ENCODE measurements around the gene MAST2. TPM values are rescaled to one million over a fixed set of nuclear protein-coding genes. Genes with fewer than 3 reads are reported as not detected.

The MAST2 gene
- polyA plus RNA-seq, 5 donors = 56.8 to 72.5 (median 62.2) TPM

DNA sequence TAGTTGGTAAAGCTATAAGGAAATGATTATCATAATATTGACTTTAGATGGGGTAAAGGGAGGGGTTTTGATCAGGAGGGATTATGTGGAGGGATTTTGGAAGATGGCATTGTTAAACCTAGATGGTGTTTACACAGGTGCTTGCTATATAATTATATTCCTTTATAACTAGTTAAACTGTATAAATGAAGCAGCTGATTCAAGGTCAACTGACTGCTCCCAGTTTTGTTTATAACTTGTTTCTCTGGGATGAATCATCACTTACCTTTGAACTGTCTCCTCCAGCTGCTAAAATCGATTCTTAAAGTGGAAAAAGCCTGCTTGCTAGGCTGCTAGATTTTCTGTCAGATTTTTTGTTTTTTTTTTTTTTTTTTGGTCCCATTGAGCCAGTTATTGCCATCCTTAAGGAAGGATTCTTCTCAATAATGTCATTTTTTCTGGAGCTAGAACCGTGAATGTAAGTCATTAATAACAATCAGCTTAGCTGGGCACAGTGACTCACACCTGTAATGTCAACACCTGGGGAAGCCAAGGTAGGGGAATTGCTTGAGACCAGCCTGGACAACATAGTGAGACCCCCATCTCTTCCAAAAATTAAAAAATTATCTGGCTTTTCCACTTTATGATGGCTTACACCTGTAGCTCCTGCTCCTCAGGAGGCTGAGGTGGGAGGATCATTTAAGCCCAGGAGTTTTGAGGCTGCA, 175.8 kb downstream of the MAST2 start:
- DNase-seq = no peak

DNA sequence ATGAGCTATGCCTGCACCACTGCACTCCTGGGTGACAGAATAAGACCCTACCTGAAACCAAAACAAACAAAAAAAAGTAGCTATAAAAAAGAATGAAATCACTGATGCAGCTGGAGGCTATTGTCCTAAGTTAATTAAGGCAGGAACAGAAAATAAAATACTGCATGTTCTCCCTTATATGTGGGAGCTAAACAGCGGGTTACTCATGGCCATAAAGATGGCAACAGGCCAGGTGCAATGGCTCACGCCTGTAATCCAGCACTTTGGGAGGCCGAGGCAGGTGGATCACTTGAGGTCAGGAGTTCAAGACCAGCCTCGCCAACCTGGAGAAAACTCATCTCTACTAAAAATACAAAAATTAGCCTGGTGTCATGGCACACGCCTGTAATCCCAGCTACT, 176.4 kb downstream of the MAST2 start:
- DNase-seq = no peak

DNA sequence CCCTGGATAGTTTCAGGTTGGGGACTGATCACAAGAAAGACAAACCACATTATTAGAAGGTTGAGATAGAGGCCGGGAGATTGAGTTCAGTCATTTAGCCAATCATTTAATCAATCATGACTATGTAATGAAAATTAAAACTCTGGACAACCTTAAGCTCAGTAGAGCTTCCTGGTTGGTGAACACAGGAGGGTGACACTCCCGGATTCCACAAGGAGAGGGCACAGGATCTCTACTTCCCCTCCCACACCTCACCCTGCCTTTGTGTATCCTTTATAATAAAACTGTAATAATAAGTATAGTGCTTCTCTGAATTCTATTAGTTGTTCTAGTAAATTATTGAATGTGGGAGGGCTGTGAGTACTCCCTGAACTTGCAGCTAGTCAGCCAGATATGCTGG, 178.9 kb downstream of the MAST2 start:
- no peak for DNase-seq

GRCh38 chr1:45983967-45984366, 180.6 kb downstream of the MAST2 start:
- no peak for DNase-seq

GRCh38 chr1:45987204-45987603, 183.8 kb downstream of the MAST2 start:
- no peak for DNase-seq

- no peak for DNase-seq
Observed at GRCh38 chr1:45989249-45989648, 185.8 kb downstream of the MAST2 start.

GRCh38 chr1:45994423-45994822, 191.0 kb downstream of the MAST2 start:
- no peak for DNase-seq

DNA sequence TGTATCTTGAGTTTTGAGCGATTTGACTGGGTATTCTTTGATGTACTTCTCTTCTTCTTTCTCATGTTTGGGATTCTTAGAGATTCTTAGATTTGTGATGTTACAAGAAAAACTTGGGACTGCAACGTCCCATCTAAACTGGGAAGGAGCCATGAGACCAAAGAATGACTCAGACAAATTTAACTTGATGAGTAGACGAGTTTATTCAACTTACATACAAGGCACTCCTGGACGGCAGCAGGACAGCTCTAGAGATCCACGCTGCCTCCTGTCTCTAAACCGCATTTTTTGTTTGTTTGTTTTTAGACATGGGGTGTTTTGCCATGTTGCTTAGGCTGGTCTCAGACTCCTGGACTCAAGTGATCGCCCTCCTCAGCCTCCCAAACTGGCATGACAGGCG, 191.9 kb downstream of the MAST2 start:
- DNase-seq = no peak

- DNase-seq = no peak
Observed at GRCh38 chr1:45998020-45998617, 194.7 kb downstream of the MAST2 start.

GRCh38 chr1:45999507-45999906, 196.1 kb downstream of the MAST2 start:
- DNase-seq = no peak

DNA sequence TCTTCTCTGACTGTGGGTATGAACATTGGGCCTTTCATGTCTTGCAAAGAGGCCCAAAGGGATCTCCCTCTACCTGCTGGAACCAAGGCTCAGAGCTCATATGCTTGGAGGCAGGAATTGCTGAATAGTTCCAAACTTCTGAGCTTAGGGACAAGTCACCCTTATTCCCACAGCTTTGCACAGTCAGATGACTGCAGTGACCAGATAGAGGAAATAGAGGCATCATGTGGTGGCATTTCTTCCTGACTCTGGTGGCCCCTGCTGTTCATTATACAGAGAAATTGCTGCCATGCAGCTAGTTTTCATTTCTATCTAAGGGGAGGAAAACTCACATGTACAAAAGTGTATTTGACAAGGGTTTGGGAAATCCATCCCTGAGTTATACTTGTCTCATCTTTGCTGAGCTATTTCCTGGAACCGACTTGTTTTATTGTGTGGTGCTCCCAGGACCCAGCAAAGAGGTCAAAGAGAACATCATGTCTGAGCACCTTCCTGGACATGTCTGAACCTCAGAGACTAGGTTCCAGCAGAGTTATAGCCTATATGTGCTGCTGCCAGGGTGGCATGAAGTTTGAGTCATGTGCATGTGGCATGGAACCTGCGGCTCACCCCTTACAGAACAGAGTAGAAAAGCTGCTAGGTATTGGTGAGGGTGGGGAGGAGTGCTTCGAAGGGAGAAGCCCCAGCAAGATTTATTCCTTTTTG, 197.8 kb downstream of the MAST2 start:
- no peak for DNase-seq

GRCh38 chr1:46002551-46003150, 199.2 kb downstream of the MAST2 start:
- no peak for DNase-seq

DNA sequence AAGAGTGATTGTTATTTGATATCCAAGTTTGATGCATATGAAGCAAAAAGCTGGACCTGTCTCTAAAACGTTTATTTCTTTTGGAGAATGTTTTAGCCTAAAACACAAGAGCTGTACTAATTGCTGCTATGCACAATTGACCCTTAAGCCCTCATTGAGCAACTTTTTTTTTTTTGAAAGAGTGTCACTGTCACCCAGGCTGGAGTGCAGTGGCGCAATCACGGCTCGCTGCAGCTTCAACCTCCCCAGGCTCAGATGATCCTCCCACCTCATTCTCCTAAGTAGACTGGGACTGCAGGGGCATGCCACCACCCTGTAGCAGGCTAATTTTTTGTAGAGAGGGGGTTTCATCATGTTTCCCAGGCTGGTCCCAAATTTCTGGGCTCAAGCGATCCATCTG, 199.9 kb downstream of the MAST2 start:
- no peak for DNase-seq

- no peak for DNase-seq
Observed at GRCh38 chr1:46004492-46004891, 201.1 kb downstream of the MAST2 start.

DNA sequence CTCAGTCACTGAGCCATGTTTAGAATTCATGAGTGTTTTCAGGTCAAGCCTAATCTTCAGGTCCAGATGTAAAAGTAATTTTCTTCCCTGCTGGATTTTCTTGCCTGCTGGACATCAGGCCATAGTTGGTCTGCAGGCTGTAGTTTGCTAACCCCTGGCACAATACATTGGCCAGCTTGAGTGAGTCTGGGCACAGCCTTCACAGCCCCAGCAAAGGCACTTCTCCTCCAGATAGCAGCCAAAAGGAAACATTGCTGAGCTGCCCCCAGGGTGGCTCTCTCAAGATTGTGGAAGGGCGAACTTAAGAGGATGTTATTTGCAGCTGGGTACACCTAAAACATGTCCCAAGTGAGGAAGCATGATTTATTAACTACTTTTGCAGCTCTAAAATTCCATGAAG, 202.2 kb downstream of the MAST2 start:
- no peak for DNase-seq

DNA sequence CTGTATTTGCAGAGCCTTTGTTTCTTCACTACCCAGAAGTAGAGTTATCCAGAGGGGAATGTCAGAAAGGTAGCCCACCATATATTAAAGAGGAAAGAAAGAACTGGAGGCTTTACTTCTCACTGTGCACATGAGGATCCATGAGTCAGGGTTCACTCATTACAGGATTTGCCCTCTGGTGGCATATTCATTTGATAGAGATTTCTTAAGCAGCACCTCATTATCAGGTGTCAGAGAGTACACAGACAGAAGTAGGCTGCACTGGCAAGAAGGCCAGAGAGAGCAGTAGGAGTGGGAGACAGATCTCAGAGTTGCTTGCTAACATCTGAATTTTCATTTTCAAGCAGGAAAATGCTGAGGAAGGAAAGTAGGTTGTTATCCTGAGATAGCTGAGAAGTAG, 205.2 kb downstream of the MAST2 start:
- no peak for DNase-seq

DNA sequence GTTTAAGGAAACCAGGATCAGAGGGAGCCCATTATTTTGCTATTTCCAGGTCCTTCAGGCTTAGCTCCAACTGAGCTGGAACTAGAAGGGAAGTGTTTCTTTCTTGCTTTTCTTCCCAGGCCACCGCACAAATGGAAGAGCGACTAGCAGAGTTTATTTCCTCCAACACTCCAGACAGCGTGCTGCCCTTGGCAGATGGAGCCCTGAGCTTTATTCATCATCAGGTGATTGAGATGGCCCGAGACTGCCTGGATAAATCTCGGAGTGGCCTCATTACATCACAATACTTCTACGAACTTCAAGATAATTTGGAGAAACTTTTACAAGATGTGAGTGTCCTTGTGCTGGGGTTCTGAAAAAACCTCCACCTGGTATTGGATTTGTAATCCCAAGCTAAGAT, 207.2 kb downstream of the MAST2 start:
- DNase-seq = no peak

- DNase-seq = no peak
Observed at GRCh38 chr1:46011121-46011695, 207.8 kb downstream of the MAST2 start.

DNA sequence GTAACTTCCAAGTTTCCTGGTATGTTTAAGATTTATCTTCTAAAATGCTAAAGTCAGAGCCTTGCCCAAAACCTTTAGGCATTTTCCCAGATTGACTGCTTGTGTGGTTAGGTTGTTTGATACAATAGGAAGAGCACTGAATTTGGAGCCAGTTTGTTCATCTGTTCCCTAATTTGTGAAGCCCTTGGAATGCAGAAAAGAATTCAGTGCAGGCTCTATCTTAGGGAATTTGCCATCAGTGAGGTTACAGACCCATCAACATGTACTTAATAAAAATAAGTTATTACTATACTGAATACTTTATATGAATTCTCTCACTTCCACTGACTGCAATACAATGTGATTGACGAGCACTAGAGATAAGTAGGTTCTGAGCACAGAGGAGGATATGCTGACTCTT, 208.8 kb downstream of the MAST2 start:
- no peak for DNase-seq

DNA sequence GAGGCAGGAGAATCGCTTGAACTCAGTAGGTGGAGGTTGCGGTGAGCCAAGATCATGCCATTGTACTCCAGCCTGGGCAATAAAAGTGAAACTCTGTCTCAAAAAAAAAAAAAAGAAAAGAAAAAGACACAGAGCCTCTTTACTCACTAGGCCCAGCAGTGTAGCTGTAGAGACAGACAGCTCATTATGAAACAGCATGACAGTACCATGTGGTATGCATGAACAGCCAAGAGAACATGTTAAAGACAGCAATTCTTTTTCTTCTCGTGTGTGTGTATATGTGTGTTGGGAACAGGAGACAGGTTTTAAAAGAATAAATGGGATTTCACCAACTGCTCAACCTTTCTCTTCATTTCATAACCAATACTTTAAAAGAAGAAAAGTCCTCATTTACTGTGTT, 210.2 kb downstream of the MAST2 start:
- no peak for DNase-seq

GRCh38 chr1:46017876-46018503, 214.6 kb downstream of the MAST2 start:
- DNase-seq = no peak

DNA sequence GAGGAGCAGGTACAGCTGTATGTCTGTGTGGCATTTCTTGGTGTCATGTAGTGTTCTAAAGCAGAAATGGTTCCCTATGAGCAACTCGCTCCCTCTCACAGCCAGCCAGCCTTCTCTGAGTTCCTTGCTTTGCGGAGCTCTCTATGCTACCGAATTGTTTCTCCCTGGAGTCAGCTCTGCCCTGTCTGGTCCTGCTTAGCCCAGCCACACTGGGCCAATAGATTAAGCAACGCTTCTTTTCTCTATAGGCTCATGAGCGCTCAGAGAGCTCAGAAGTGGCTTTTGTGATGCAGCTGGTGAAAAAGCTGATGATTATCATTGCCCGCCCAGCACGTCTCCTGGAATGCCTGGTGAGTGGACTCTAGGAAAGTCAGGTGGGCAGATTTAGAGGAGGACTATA, 215.9 kb downstream of the MAST2 start:
- no peak for DNase-seq
